Cortex of kidney (tissue), 1 donor: ENCODE data around the gene FHOD1.

Experiments used
- DNase-seq: peaks from one replicate; lab custom pipeline; 2025; lab: John Stamatoyannopoulos, UW

The FHOD1 gene

DNA sequence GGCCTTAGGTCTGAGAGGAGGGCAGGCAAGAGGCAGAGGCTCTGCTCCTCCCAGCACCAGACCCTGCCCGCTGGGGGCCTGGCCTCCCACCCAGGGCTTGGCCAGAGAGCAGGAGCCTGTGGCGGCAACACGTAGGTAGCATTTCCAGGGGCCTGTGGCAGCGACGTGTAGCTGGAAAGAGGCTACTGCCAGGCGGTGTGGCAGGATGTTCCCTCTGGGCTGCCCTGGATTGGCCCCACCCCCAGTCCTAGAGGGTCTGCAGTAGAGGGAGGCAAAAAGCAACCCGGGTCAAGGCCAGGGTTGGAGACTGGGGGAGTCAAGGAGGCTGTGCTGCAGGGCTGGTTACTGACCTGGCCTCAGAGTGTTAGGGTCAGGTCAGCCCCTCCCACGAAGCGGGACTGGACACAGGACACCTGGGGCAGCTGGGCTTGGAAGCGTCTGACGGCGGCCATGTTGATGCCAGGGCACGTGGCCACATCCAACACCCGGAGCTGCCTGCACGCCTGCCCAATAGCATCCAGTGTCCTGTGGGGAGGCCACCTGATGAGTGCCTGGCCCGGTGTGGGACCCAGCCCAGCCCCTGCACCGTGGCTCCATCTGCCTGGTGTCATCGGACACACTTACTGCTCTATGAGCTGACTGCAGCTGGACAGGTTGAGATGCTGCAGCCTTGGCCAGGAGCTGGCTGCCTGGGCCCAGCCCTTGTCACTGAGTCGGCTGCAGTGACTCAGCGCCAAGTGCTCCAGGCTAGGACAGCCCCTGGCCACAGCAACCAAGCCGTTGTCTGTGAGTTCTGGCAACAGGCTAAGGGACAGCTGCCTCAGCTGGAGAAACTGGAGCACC lies 39.8 kb downstream of the FHOD1 start:
- no peak for DNase-seq

DNA sequence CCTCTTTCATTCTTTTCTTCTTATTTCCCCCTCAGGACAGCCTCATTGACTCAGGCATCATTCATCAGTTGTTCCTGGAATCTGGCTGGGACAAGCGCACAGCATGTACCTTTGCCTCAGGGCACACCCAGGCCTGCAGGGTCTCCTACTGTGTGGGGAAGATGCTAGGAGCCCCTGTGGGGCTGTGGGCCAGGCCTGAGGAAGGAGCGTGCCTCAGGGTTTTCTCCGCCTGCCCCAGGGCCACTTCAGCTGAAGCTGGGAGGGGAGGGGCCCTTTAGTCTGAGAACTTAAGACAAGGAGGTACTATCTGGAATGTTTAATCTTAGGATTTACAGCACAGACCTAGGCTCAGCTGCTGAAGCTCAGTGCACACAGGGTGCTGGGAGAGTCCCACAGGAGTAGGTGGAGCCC lies 40.4 kb downstream of the FHOD1 start:
- no peak for DNase-seq

DNA sequence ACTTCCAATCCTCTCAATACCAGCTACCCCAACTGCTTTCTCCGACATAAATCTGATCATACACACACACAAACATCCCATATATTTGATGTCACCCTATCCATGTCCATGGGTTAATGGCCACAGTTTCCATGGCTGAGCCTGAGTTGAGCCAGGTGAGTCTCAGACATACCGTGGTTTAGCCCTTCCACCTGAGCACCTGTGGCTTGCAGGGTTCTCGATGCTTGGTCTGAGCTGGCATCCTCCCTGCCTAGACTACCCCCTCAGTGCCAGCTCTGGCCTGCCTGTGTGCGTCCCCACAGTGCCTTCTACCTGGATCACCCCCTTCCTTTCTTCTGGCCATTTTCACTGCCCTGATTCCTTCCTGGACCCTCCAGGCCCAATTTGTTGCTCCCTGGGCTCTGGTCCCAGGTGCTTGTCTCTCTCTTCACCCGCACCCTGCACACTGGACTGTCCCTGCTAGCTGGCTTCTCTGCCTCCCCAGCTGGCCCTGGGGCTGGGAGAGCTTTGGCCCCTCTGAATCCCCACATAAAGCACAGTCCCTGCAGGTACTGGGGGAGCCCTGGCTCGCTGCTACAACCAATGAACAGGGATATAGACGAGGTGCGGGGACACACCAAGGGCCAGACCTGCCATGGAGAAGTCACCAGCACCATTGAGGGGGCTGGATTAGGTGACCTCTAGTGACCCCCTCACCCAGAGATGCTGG lies 41.0 kb downstream of the FHOD1 start:
- DNase-seq: no peak

DNA sequence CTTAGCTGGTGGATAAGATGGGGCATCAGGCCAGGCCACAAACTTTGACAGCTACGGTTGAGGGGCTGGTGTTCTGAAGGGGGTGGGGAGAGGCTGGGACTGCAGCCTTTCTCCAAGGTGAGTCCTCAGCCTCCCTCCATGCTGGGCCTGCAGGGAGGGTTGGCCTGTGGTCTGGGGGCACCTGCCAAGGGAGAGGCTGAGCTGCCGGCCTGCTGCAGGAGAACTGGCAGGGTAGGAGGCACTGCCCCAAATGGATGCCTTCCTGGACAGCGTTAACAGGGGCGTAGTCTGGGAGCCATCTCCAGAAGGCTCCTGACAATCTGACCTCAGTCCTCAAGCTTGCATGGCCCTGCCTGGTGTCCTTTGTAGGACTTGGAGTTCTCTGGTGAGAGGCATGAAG lies 43.2 kb downstream of the FHOD1 start:
- DNase-seq: no peak

DNA sequence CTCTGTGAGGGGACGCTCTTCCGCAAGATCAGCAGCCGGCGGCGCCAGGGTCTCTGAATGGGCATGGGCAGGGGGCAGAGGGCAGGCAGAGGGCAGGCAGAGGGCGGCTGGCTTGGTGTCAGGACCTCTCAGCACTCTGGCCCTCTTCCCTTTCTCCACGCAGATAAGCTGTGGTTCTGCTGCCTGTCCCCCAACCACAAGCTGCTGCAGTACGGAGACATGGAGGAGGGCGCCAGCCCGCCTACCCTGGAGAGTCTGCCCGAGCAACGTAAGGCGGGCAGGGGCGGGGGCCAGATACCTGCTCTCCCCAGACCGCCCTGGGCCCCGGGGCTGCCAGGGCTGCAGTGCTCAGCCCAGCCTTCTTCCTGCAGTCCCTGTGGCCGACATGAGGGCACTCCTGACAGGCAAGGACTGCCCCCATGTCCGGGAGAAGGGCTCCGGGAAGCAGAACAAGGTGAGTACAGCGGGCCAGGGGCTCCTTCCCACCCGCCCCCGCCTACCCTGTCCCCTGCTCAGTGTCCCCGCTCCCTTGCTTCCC lies 44.3 kb downstream of the FHOD1 start:
- no peak for DNase-seq

DNA sequence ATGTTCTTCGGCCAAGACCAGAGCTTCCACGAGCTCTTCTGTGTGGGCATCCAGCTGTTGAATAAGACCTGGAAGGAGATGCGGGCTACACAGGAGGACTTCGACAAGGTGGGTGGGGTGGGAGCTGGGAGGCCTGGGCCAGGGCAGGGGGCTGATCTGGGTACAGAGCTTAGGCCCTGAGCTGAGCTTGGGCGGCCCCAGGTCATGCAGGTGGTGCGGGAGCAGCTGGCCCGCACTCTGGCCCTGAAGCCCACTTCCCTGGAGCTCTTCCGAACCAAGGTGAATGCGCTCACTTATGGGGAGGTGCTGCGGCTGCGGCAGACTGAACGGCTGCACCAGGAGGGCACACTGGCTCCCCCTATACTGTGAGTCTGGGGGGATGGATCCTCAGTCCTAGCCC lies 44.9 kb downstream of the FHOD1 start:
- DNase-seq: no peak

DNA sequence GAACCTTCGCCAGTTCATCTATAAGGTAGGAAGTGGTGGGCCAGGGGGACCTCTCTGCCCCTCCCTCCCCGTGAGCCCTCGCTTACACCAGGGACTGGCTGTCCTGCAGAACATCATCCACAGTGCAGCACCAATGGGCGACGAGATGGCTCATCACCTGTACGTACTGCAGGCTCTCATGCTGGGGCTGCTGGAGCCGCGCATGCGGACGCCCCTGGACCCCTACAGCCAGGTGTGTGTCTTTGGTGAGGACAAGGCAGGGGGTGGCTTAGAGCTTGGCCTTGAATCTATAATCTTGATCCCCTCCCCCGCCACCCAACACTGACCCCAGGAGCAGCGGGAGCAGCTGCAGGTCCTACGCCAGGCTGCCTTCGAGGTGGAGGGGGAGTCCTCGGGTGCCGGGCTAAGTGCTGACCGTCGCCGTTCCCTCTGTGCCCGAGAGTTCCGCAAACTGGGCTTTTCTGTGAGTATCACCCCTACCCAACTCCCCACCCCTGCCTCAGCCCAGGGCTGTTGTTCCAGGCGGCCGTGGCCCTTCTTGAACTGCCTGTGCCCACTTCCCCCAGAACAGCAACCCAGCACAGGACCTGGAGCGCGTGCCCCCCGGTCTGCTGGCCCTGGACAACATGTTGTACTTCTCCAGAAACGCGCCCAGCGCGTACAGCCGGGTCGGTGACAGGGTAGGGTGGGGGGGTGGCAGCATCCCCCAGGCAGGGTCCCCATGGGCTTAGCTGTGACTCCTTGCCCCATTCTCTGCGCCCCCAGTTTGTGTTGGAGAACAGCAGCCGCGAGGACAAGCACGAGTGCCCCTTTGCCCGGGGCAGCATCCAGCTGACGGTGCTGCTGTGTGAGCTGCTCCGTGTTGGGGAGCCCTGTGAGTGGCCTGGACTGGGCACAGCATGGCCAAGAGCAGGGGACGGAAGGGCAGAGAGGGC lies 45.6 kb downstream of the FHOD1 start:
- DNase-seq: no peak

DNA sequence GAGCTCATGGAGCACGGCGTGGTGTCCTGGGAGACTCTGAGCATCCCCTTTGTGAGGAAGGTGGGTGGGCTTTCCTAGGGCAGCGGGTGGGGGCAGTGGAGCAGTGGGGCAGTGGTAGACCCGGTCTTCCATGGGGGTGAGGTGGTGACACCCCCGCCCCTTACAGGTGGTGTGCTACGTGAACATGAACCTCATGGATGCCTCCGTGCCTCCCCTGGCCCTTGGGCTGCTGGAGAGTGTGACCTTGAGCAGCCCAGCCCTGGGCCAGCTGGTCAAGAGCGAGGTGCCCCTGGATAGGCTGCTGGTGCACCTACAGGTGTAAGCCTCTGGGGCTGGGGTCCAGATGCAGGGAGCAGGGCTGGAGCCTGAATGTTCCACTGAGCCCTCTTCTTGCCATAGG lies 46.8 kb downstream of the FHOD1 start:
- DNase-seq: no peak

DNA sequence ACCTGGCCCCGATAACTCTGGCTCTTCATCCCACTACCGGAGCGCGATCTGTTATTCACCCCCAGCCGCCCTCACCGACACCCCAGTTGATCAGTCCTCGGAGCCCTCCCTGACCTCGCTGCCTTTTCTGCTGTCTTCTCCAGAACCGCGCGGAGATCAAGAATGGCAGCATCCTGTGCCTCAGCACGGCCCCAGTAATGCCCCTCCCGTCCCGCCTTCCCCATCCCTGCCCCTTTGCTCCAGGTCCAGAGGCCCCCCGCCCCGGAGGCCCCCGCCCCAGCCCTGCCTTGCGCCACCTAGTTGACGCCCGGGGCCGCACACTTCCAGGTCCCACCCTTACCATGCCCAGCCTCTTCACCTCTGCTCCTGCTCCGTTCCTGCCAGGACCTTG lies 47.5 kb downstream of the FHOD1 start:
- DNase-seq: no peak

DNA sequence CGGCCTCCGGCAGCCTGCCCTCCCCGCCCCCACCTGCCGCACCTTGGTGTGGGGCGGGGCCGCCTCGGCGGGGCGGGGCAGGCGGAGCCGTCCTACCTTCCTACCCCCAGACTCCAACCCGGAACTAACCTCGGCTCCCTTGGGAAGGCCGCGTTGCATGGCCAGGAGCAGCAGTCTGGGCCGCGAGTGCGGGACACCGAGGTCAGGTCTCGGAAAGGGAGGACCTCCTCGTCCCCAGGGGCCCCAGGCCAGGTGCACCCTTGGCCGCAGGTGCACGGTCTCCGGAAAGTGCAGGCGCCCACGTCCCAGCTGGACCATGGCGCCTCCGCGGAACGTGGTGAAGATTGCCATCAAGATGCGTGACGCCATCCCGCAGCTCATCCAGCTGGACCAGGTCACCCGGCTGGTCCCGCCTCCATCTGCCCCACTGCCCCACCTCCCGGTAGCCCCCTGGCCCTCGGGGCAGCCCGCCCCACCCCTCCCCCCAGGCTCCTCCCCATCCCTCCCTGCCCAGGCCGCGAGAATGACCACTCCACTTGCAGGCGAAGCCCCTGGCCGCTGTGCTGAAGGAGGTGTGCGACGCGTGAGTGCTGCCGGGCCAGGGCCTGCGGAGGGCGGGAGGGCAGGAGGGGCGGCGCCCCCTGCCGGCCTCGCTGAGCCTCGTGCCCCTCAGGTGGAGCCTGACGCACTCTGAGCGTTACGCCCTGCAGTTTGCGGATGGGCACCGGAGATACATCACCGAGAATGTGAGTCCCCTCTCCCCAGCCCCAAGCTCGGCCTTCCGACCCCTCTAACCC lies 48.1 kb downstream of the FHOD1 start, which contains the start of gene ELMO3:
Gene ELMO3, plus strand, starts transcription at position 121 of the 797 bp plus-strand sequence. Its CDS starts 196 bp downstream, at position 317.
- no peak for DNase-seq

DNA sequence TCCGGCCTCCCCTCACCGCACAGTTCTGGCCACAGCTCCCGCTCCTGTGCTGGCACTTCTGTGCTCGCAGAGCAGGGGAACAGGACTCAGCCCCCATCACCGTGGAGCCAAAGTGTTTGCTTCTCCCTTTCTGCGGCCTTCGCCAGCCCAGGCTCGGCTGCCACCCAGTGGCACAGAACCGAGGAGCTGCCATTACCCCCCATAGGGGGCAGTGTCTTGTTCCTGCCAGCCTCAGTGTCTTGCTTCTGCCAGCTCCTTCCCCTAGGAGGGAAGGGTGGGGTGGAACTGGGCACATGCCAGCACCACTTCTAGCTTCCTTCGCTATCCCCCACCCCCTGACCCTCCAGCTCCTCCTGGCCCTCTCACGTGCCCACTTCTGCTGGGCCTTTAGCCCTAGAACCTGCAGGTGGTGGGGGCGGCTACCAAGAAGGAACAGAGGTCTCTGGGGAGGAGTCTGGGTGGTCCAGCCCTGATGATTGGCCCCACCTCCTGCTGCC lies 49.0 kb downstream of the FHOD1 start:
- no peak for DNase-seq

DNA sequence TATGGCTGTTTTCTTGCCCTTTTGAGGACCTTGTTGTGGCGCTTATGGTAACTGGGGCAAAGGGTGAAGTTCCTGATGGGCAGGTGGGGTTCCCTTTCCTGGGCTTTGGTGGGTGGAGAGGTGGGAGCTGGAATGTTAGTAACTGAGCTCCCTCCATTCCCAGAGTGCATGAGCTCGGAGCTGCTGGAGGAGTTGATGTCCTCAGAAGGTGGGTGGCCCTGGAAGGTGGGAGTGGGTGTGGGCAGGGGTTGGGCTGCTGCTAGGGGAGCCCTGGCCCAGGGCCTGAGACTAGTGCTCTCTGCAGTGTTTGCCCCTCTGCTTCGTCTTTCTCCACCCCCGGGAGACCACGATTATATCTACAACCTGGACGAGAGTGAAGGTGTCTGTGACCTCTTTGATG lies 49.6 kb downstream of the FHOD1 start:
- no peak for DNase-seq

DNA sequence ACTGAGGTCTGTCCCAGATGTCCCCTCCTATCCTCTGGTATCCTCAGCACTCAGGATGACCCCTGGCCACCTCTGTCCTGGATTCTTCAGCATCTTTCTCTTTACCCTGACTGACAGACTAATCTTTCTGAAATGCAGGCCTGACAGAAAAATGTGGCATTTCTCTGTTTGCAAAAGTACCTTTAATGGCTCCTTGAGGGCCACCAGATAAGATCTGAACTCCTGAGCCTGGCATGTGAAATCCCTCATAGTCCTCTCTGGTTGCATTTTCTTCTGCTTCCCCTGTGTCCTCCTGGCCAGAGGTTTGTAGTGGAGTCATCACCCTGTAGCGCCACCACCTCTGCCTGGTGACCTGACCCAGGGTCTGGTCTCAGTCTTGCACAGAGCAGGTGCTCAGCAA lies 50.4 kb downstream of the FHOD1 start:
- no peak for DNase-seq

DNA sequence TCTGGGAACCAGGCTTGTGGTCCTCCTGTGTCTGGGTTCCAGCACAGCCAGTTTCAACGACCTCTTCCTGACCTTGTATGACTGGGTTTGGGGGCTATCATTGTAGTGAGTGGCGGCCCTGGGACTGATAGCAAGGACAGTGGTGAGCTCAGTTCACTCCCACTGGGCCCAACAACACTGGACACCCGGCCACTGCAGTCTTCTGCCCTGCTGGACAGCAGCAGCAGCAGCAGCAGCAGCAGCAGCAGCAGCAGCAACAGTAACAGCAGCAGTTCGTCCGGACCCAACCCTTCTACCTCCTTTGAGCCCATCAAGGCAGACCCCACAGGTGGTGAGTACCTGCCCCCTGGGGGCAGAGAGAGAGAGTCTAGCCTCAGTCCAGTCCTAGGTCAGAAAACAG lies 51.6 kb downstream of the FHOD1 start:
- DNase-seq: no peak

DNA sequence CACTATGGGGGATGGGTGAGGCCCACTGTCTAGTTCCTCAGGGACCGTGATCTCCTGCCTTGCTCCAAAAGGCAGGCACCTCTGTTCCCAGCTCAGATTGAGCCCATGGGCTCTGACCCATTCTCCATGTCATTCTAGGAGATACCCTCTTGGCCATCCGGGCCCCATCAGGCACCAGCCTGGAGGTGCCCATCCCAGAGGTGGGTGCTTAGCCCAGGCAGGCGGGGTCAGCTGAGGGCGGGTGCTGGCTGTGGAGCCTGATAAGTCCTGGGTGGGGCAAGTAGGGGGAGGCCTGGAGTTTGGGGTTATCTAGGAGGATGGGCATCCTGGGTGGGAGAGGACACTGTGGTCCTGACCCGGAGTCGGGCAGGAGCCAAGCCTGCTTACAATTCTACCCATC lies 53.0 kb downstream of the FHOD1 start:
- DNase-seq: no peak

DNA sequence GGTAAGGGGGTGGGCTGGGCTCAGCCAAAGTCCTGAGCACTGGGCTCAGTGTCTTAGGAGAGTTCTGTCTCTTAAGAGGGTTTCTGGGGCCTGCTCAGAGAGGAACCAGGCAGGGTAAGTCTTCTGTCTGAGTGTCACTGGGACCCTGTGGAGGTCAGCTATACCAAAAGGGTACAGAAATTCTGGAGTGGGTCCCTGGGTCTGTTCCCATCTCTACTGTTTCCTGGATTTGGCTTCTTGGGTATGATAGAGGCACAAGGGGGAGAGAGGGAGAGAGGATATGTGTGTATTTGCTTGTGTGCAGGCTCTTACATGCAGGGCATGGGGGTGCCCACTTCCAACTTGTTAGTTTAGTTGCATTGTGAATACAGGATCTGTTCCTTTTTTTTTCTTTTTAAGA lies 53.7 kb downstream of the FHOD1 start:
- no peak for DNase-seq

DNA sequence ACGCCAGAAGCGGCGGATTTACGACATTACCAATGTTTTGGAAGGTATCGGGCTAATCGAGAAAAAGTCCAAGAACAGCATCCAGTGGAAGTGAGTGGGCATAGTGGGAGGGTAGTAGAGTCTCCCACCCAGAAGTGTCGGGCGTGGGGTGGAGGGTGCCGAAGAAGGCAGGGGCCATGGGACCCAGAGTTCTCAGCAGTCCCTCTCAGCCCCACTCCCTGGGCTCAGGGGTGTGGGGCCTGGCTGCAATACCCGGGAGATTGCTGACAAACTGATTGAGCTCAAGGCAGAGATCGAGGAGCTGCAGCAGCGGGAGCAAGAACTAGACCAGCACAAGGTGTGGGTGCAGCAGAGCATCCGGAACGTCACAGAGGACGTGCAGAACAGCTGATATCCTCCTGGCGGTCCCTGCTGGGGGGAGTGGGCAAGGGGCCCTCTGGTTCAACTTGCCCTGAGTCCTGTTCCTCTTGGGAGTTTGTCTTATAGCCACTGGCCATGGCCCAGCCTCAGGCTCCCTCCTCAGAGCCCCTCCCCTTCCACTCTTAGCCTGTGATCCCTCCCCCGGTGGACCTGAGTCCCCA lies 54.4 kb downstream of the FHOD1 start:
- DNase-seq: no peak

DNA sequence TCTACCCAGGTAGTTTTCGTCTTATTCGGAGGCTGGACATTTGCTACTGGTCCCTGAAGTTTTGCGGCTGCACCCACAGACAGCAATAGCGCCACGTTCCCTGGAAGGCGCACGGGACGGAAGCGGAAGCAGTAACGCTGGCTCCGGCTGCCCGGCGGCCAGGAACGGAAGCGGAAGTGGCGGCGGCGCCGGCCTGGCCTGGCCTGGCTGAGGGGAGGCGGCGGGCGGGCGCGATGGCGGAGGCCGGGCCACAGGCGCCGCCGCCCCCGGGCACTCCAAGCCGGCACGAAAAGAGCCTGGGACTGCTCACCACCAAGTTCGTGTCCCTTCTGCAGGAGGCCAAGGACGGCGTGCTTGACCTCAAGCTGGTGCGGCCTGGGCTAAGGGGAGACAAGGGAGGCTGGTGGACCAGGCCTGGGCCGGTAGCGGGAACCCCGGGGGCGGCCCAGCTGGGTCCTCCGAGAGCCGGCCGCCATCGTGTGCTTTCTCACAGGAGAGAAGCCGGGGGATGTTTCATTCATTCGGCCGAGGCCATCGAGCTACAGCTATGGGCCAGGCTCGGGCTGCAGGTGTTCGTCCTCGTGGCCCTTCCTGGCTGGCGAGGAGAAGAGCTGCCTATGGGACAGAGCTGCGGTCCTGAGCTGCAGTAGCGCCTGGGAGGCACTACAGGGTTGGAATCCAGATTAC lies 55.1 kb downstream of the FHOD1 start, which contains the start of gene E2F4:
Gene E2F4, plus strand, starts transcription at position 161 of the 687 bp plus-strand sequence. Its CDS starts 73 bp downstream, at position 234.
- no peak for DNase-seq

DNA sequence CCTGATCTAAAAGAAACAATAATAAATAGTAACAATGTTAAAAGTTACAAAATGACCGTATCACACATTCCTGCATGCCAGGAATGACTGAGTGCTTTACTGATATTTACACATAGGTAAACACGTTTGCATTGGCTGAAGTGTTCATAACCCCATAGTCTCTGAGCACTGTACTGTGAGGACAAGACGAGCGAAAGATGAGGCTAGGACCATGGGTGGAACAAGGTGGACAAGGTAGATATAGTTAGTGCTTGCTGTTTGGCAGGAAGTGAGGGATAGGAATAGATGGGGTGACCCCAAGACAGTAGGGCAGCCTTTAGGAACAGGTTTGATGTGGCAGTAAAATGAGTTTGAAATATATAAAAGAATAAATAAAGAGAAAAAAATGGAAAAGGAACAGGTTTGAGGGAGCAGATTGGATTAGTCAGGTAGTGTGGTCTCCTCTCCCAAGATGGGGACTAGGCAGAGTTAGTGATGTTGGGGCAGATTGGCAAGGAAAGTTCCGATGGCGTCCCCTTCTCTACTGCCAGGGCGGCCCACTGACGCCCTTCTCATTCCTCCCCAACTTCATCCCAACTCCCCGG lies 55.8 kb downstream of the FHOD1 start:
- no peak for DNase-seq
